ENCODE measurements around the gene SMOC2. TPM values are rescaled to one million over a fixed set of nuclear protein-coding genes. Genes with fewer than 3 reads are reported as not detected.

SMOC2 gene
- total and polyA plus RNA-seq, 2 of the 4 experiments (the other 2 are of a cell fraction): not detected

GRCh38 chr6:168516944-168517741 lies 76.2 kb downstream of the SMOC2 start:
- no TSS peak for BruUV-seq (replicated peaks)
- H2BK120ac ChIP-seq (ENCODE audit: low read depth, low read length): no peak overlapping the region
- no peak overlapping the region for H3K18ac ChIP-seq (ENCODE audit: low read depth, low read length)
- H3K56ac ChIP-seq (ENCODE audit: extremely low read depth, insufficient read depth, low read length): no peak overlapping the region
- no peaks in the 10 kb centered on the region for H3K4me1 ChIP-seq (ENCODE audit: control insufficient read depth, insufficient read depth, low read length)
- no peak overlapping the region for H4K91ac ChIP-seq (ENCODE audit: insufficient read depth, low read depth, low read length)
- no peak overlapping the region for H2BK15ac ChIP-seq (ENCODE audit: low read depth, low read length)
- H3K9me3 ChIP-seq (ENCODE audit: control insufficient read depth, insufficient read depth, low read length): peaks cover 53% of the 10 kb centered on the region
- H4K8ac ChIP-seq (ENCODE audit: low read depth in 2 of 2, low read length in 2 of 2): no peak overlapping the region
- H2AK9ac ChIP-seq (replicated peaks; ENCODE audit: low read depth, low read length, poor library complexity): no peak overlapping the region
- DNase-seq (no peak), ATAC-seq (ENCODE audit: low read depth) (no peak)
- H2BK5ac ChIP-seq (ENCODE audit: low read depth, low read length, poor library complexity, severe bottlenecking): no peak overlapping the region
- H2AK5ac ChIP-seq (ENCODE audit: low read depth, low read length): no peak overlapping the region
- no peak overlapping the region for H3K4me2 ChIP-seq (ENCODE audit: low read depth, low read length)
- H3K23ac ChIP-seq (ENCODE audit: low read depth, low read length): no peak overlapping the region
- H3K4ac ChIP-seq (ENCODE audit: low read depth, low read length): no peak overlapping the region
- no peak overlapping the region for H3K27ac ChIP-seq (ENCODE audit: insufficient read depth, low read length)
- no peak overlapping the region for H4K5ac ChIP-seq (ENCODE audit: low read depth, low read length)
- intact Hi-C loops (cut with micrococcal nuclease) (no loop called here), in situ Hi-C loops (cut with MboI; ENCODE audit: low sequenced_read_pairs) (no loop called here), dilution Hi-C loops (cut with HindIII; ENCODE audit: low sequenced_read_pairs, unreplicated experiment) (no loop called here)
- H2AFZ ChIP-seq (replicated peaks; ENCODE audit: low read length, poor library complexity): no peak overlapping the region
- H3K27me3 ChIP-seq (ENCODE audit: control insufficient read depth, insufficient read depth, low read length): no peaks in the 10 kb centered on the region
- H3K36me3 ChIP-seq (ENCODE audit: control insufficient read depth, insufficient read depth, low read length): no peaks in the 10 kb centered on the region
- no peak overlapping the region for H3K9ac ChIP-seq (ENCODE audit: low read depth, low read length)
- 70% methylated on average over 2 of the region's 37 CpGs; no CpG with 5 or more reads in 1 of the 2 experiments for WGBS, 2 experiments (ENCODE audit: extremely low coverage in 2 of 2, insufficient read length in 1 of 2)
- no peaks in the 10 kb centered on the region for H3K79me1 ChIP-seq (ENCODE audit: low read depth in 1 of 2, low read length in 2 of 2)
- TF ChIP-seq RAD21 (IDR thresholded peaks at IDR 0.05; ENCODE audit: low read length) (no peak), RFX5 (IDR thresholded peaks at IDR 0.05; ENCODE audit: low read depth, low read length) (no peak), NFE2L2 (IDR thresholded peaks at IDR 0.05; ENCODE audit: low read depth, low read length) (no peak), POLR2A (IDR thresholded peaks at IDR 0.05; ENCODE audit: low read depth, low read length) (no peak), MXI1 (IDR thresholded peaks at IDR 0.05; ENCODE audit: borderline replicate concordance, low read depth, low read length) (no peak), SMC3 (IDR thresholded peaks at IDR 0.05; ENCODE audit: low read depth, low read length) (no peak), CTCF (conservative IDR thresholded peaks at IDR 0.05; ENCODE audit: low read depth, low read length) (no peak), BHLHE40 (IDR thresholded peaks at IDR 0.05; ENCODE audit: low read depth, low read length) (no peak), RCOR1 (IDR thresholded peaks at IDR 0.05; ENCODE audit: insufficient replicate concordance, low read length) (no peak), CHD1 (IDR thresholded peaks at IDR 0.05; ENCODE audit: low read depth, low read length) (no peak), MAFK (IDR thresholded peaks at IDR 0.05; ENCODE audit: low read depth, low read length) (no peak)
- TF ChIP-seq, protein P1, sequence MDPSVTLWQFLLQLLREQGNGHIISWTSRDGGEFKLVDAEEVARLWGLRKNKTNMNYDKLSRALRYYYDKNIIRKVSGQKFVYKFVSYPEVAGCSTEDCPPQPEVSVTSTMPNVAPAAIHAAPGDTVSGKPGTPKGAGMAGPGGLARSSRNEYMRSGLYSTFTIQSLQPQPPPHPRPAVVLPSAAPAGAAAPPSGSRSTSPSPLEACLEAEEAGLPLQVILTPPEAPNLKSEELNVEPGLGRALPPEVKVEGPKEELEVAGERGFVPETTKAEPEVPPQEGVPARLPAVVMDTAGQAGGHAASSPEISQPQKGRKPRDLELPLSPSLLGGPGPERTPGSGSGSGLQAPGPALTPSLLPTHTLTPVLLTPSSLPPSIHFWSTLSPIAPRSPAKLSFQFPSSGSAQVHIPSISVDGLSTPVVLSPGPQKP (IDR thresholded peaks at IDR 0.05; ENCODE audit: borderline replicate concordance, low read depth, low read length): no peak
- H3K9me1 ChIP-seq (ENCODE audit: insufficient read depth, low read length): no peaks in the 10 kb centered on the region
- no peak overlapping the region for H3K14ac ChIP-seq (replicated peaks; ENCODE audit: low read depth, low read length)
- ChIA-PET POLR2A (ENCODE audit: unreplicated experiment) (interaction anchor here (0.7 kb wide), 1 partner anchor 16 kb away, joined by 5 read pairs; no protein-coding TSS in a partner anchor), CTCF (no interaction called here)
- H4K20me1 ChIP-seq (ENCODE audit: insufficient read depth, low read length): no peaks in the 10 kb centered on the region
- H3K4me3 ChIP-seq (ENCODE audit: insufficient read depth, low read depth, low read length): no peak overlapping the region
- no peak overlapping the region for H2BK20ac ChIP-seq (ENCODE audit: low read depth, low read length)

Measured in IMR-90 (cell line).